ENCODE measurements around the gene GPR158.

DNA sequence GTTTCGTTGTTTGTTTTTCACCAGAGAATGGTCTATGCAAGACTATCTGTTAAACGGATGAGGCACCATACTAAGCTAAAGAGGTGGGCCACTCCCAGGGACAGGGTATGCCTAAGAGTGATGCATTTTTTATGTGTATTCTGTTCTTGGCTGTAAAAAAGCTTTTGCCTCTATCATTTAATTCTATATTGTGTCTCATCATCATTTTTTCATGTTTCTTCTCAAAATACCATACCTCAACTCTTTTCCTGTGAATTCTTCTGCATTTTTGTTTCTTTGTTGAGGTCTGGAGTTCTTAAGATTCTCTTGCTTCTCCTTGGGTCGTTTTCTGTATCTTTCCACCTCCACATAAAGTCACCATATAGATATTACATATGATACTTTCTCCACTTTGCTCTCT is 357.4 kb downstream of the GPR158 start:
- TF ChIP-seq EZH2phosphoT487 (IDR thresholded peaks at IDR 0.05; ENCODE audit: borderline replicate concordance, low read depth, low read length), result no peak
- TF ChIP-seq, protein P1, sequence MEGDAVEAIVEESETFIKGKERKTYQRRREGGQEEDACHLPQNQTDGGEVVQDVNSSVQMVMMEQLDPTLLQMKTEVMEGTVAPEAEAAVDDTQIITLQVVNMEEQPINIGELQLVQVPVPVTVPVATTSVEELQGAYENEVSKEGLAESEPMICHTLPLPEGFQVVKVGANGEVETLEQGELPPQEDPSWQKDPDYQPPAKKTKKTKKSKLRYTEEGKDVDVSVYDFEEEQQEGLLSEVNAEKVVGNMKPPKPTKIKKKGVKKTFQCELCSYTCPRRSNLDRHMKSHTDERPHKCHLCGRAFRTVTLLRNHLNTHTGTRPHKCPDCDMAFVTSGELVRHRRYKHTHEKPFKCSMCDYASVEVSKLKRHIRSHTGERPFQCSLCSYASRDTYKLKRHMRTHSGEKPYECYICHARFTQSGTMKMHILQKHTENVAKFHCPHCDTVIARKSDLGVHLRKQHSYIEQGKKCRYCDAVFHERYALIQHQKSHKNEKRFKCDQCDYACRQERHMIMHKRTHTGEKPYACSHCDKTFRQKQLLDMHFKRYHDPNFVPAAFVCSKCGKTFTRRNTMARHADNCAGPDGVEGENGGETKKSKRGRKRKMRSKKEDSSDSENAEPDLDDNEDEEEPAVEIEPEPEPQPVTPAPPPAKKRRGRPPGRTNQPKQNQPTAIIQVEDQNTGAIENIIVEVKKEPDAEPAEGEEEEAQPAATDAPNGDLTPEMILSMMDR (conservative IDR thresholded peaks at IDR 0.05; ENCODE audit: low read length), result no peak

All from OCI-LY7 (cell line).